ENCODE measurements around the gene WASF2.

- TF ChIP-seq CTCF (conservative IDR thresholded peaks at IDR 0.05; ENCODE audit: low read depth, low read length) (no peak), EZH2phosphoT487 (IDR thresholded peaks at IDR 0.05; ENCODE audit: borderline replicate concordance, low read length) (no peak)
Observed at GRCh38 chr1:27513528-27513927, 23.6 kb upstream of the WASF2 start.

Data from PC-3 (cell line).